Endometrial microvascular endothelial cells (primary cell): ENCODE data around the gene SYT1. TPM values are rescaled to one million over a fixed set of nuclear protein-coding genes. Genes with fewer than 3 reads are reported as not detected.

Experiments used
- in situ Hi-C: cut with HindIII; loops from 2 replicates; pipeline ENCODE4 v1.10.0; 2017; ENCODE audit warnings: low sequenced_read_pairs, low pct_unique_long_range_greater_than_20kb; ENCODE audit errors: inconsistent ontology term
- total RNA-seq: library from RNA; depleted of rRNA; stranded (reverse); fragments of >200 nt; gene quantifications from one replicate; pipeline ENCODE4 v1.2.3, GENCODE V29; 2015; ENCODE audit errors: inconsistent ontology term

Gene SYT1
- total RNA-seq, 1 donor from 2014 or later, result 2.6 TPM

DNA sequence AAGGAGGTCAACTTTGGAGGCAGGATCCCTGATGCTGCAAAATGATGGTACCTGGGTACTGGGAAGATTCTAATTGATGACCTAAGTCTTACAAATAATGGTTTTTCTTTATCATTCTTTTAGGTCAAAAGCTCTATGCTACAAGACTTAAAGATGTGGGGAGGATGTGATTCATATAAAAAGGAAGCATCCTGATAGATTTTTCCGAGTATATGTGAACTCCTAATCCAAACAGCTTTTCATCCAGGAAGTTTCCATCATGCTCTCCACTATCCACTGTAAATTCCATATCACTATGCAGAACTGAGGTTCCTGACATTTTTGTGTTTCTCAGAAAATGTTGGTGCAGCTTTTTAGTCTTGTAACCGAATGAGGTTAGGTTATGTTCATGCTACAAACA is 533.0 kb downstream of the SYT1 start:
- in situ Hi-C loops, result no loop called here

GRCh38 chr12:79400481-79400880 is 535.9 kb downstream of the SYT1 start:
- in situ Hi-C loops, result loop anchor here (25.0 kb wide), 1 partner anchor 137 kb away; no protein-coding TSS in a partner anchor

DNA sequence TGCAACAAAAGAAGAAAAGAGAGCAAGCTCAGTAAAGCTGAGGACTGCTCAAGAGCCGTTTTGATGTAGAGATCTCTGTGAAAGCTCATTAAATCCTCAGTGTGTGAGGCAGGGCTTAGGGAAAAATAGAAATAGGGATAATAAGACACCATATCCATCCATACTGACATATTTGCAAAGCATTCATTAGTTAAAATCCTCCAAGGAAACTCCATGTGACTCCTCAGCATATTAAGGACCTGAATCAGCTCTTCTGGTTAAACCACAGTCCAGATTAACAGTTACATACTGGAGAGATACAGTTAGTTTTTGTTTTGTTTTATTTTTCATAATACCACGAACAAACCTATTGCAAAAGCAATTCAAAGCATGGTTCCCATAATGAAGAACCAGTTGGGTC is 538.0 kb downstream of the SYT1 start:
- in situ Hi-C loops, result loop anchor here (25.0 kb wide), 1 partner anchor 135 kb away; no protein-coding TSS in a partner anchor

- in situ Hi-C loops, result loop anchor here (25.0 kb wide), 1 partner anchor 130 kb away; no protein-coding TSS in a partner anchor
Observed at GRCh38 chr12:79406993-79407392, 542.4 kb downstream of the SYT1 start.

DNA sequence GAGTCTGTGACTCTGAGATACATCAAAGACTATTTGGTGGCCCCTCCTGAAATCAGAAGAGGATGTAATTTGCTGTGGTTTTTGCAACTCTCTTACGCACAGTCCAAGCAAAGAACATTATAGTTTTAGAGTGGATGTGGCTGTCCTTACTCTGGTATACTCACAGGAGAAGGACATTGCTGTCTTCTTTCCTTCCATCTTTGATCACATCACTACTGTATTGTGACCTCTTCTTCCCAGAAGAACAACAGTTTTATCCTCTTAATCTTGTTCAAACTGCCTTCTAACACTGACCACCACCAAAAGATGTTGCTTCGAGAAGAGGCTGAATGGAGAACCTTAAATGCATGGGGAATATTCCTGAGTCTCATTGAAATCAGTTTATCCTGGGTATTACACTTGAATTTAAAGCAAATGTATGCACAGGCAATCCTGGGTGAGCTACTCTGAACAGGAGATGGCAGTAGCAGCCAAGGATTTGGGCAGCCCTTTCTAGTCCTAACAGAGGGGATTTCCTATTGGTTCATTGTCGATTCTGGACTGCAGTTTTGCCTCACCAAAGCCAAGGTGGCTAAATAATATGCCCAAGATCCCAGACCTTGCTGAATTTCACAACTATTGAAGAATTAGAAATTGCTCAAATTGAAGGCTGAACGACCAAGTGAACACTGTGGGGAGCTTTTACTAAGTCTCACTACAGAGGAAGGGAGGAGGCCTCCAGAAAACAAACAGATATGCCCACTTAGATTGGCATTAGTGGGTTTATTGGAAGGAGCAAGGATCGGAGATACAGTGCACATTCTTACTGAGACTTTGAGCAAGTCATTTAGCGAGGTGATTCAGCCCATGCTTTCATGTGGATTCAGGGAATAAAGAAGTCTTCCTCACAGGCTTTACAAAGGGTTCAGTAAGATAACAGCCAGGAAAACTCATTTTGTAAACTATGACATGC is 543.4 kb downstream of the SYT1 start:
- in situ Hi-C loops, result loop anchor here (25.0 kb wide), 1 partner anchor 129 kb away; no protein-coding TSS in a partner anchor

GRCh38 chr12:79408689-79409088 is 544.1 kb downstream of the SYT1 start:
- in situ Hi-C loops, result loop anchor here (25.0 kb wide), 1 partner anchor 129 kb away; no protein-coding TSS in a partner anchor

- in situ Hi-C loops, result loop anchor here (25.0 kb wide), 1 partner anchor 128 kb away; no protein-coding TSS in a partner anchor
Observed at GRCh38 chr12:79409562-79409961, 545.0 kb downstream of the SYT1 start.

GRCh38 chr12:79411791-79412190 is 547.2 kb downstream of the SYT1 start:
- in situ Hi-C loops, result loop anchor here (25.0 kb wide), 1 partner anchor 126 kb away; no protein-coding TSS in a partner anchor

DNA sequence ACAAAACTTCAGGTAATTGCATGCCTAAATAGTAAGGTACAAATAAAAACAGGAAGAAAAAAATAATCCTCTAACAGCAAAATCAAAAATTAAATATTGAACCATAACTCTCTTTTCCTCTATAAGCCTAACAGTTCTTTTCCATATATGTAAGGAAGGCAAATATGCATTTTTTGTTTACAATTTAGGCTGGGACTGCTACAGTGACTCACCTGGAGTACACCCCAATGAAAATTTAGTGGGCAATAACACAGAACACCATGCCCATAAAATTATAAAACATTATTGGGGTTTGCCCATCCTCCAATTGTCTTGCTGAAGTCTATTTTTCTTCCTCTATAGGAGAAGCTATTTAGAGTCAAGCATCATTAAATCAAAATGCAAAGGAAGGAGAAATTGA is 549.2 kb downstream of the SYT1 start:
- in situ Hi-C loops, result loop anchor here (25.0 kb wide), 1 partner anchor 124 kb away; no protein-coding TSS in a partner anchor

DNA sequence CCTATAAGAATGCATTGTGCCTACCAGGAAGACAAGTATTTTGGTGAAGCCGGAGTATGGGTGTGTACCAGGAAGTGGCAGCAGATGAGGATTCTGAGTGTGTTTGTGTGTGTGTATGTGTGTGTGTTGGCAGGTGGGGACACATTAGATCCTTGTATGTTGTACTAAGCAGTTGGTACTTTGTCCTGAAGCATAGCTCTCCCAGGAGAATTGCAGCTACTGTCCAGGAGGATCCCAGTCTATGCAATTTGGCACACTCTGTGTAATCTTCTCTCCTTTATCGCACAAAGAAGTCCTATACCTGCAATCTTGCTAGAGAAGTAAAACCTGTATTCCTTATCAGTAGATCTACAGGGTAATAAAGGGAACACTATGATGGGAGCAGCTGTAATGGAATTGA is 549.7 kb downstream of the SYT1 start:
- in situ Hi-C loops, result loop anchor here (25.0 kb wide), 1 partner anchor 123 kb away; no protein-coding TSS in a partner anchor

DNA sequence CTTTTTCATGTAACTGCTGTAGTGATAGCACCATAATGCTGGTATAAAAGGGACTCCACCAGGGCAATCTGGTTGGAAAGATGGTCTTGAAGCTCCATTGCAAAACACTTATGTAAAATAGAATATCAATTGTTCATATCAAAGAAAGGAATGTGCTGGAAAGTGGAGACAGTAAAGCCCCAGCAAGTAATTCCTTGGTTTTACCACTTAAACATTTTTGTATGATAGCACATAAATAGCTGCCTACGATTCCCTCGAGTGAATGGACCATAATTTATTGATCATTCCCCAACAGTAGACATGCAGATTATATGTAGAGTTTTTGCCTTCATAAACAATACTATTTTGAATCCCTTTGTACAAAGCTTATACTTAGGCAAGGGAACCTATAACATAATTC is 550.7 kb downstream of the SYT1 start:
- in situ Hi-C loops, result loop anchor here (25.0 kb wide), 1 partner anchor 122 kb away; no protein-coding TSS in a partner anchor

- in situ Hi-C loops, result loop anchor here (25.0 kb wide), 1 partner anchor 121 kb away; no protein-coding TSS in a partner anchor
Observed at GRCh38 chr12:79415746-79416435, 551.3 kb downstream of the SYT1 start.

GRCh38 chr12:79420146-79420618 is 555.6 kb downstream of the SYT1 start:
- in situ Hi-C loops, result loop anchor here (25.0 kb wide), 1 partner anchor 117 kb away; no protein-coding TSS in a partner anchor

DNA sequence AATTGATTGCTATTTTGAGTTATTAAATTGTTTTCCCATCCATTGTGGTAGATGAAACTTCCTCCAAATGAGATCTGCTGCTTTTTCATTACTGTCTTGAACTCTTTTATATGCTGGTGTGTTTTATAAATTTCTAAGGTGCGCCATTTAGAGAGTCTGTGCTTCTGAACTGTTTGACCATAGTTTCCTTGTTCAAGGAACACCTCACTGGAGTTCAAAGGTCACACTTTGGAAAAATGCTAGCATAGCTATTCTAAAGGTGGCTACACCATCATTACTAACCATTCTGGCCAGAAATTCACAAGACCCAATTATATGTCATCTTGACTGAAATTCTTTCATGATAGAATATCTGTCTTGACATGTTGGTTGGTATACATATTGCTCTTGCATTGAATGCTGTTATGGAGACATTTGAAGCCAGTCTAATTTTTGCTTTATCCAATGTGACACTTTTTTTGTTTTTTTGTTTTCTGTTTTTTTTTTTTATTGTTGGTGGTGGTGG is 556.7 kb downstream of the SYT1 start:
- in situ Hi-C loops, result loop anchor here (25.0 kb wide), 1 partner anchor 116 kb away; no protein-coding TSS in a partner anchor

DNA sequence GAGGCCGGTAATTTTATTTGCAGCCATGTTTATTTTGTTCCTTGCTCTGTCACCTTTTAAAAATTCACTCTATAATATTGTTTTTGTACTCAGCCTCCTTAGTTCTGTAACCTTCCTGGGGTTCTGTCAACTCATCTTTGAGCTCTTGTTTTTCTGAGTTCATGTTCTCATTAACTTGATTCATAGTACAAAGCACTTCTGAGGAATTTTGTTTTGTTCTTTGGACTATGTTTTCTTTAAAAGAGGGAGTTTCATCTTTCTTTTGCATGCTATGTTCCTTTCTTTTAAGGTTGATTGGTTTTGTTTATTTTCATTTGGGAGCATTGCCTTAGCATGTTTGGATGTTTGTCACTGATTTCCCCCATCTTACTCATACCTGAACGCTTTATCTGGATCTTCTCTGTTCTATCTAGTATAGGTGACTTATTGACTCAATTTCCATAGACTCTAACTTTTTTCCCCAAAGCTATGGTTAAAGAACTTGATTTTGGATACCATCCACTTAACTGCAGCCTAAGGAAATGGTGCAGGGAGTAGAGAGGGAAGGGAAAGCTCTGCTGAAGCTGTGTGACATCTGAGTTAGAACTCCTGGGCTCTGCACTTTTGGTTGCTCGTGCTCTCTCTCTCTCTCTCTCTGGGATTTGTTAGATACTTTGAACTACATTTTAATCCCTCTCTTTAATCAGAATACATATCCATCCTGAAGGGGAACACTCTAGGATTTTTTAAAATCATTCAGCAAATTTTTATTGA is 557.7 kb downstream of the SYT1 start:
- in situ Hi-C loops, result loop anchor here (25.0 kb wide), 1 partner anchor 115 kb away; no protein-coding TSS in a partner anchor

- in situ Hi-C loops, result loop anchor here (25.0 kb wide), 1 partner anchor 114 kb away; no protein-coding TSS in a partner anchor
Observed at GRCh38 chr12:79423560-79423959, 559.0 kb downstream of the SYT1 start.

- in situ Hi-C loops, result loop anchor here (25.0 kb wide), 1 partner anchor 113 kb away; no protein-coding TSS in a partner anchor
Observed at GRCh38 chr12:79424109-79424721, 559.6 kb downstream of the SYT1 start.
